MM.1S (cell line): ENCODE results near the gene FAM81A.

Experiments used
- EZH2 ChIP-seq: fragments of 300-600 bp; sonication (generic); optimal IDR thresholded peaks from 2 replicates; pipeline ENCODE3; 2017; ENCODE audit warnings: low read depth, mild to moderate bottlenecking, antibody characterized with exemption, low read length, mixed read lengths
- EZH2phosphoT487 ChIP-seq: fragments of 300-600 bp; sonication (generic); IDR thresholded peaks from 2 replicates; pipeline ENCODE4 v1.6.1; 2018; ENCODE audit warnings: antibody characterized with exemption, low read length
- TF ChIP-seq, protein P1 (sequence below): fragments of 300-600 bp; sonication (generic); IDR thresholded peaks from 2 replicates; pipeline ENCODE4 v1.5.1; 2016; ENCODE audit warnings: antibody characterized with exemption, low read length, mixed read lengths

DNA sequence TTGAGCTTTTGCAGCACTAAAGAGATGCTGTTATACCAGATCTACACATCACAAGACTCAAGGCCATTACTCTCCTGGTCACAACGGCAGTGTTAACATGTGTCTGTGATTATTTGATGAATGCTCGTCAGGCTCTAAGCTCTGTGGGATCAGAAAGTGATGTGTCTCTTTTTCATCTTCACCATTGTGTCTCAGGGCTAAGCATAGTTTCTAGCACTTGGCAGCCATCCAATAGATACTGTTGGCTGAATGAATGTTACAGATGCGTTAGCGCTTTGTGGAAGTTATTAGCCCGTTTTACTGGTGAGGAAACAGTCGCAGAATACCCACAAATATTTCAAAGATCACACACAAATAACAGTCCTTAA, 1.2 kb upstream of the FAM81A start:
- TF ChIP-seq, protein P1, sequence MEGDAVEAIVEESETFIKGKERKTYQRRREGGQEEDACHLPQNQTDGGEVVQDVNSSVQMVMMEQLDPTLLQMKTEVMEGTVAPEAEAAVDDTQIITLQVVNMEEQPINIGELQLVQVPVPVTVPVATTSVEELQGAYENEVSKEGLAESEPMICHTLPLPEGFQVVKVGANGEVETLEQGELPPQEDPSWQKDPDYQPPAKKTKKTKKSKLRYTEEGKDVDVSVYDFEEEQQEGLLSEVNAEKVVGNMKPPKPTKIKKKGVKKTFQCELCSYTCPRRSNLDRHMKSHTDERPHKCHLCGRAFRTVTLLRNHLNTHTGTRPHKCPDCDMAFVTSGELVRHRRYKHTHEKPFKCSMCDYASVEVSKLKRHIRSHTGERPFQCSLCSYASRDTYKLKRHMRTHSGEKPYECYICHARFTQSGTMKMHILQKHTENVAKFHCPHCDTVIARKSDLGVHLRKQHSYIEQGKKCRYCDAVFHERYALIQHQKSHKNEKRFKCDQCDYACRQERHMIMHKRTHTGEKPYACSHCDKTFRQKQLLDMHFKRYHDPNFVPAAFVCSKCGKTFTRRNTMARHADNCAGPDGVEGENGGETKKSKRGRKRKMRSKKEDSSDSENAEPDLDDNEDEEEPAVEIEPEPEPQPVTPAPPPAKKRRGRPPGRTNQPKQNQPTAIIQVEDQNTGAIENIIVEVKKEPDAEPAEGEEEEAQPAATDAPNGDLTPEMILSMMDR: no peak
- no peak for TF ChIP-seq EZH2
- TF ChIP-seq EZH2phosphoT487: no peak
